IMR-90 (cell line): ENCODE measurements around the gene MT1H. TPM values are rescaled to one million over a fixed set of nuclear protein-coding genes. Genes with fewer than 3 reads are reported as not detected.

Experiments used
- ATAC-seq: fragments of 200-7000 bp; cut with Tn5 transposase; 2 replicates; pipeline ENCODE4 v1.9.1; 2020; ENCODE audit warnings: low read depth, mild to moderate bottlenecking, moderate library complexity
- BruUV-seq: library from RNA; stranded (reverse); fragments of 400-500 nt; replicated peaks from 2 replicates; lab custom pipeline; 2021; lab: Mats Ljungman, UMichigan
- CTCF ChIA-PET: fragments of 300-600 bp; formaldehyde crosslinking; extraction: SDS; loops from one replicate; lab custom pipeline; 2021; ENCODE audit warnings: antibody characterized with exemption; lab: Yijun Ruan, JAX
- POLR2A ChIA-PET: fragments of 300-600 bp; sonication (Branson Sonifier 250); formaldehyde crosslinking; loops from one replicate; lab custom pipeline; 2022; ENCODE audit warnings: antibody characterized with exemption; ENCODE audit not compliant: unreplicated experiment; lab: Charles Lee
- DNase-seq: peaks from one replicate; pipeline ENCODE4 v3.0.0; 2013
- H2AFZ ChIP-seq: replicated peaks from 2 replicates; pipeline ENCODE3; 2013; ENCODE audit warnings: low read length, mild to moderate bottlenecking; ENCODE audit not compliant: poor library complexity
- H2AK5ac ChIP-seq: 2 replicates; pipeline ENCODE4 v1.6.1; 2013; ENCODE audit warnings: low read depth, low read length, inconsistent platforms
- H2AK9ac ChIP-seq: replicated peaks from 2 replicates; pipeline ENCODE3; 2013; ENCODE audit warnings: mild to moderate bottlenecking, low read depth, low read length, moderate library complexity; ENCODE audit not compliant: poor library complexity
- H2BK120ac ChIP-seq: 2 replicates; pipeline ENCODE4 v1.6.1; 2013; ENCODE audit warnings: low read depth, low read length, inconsistent platforms
- H2BK15ac ChIP-seq: 3 replicates; pipeline ENCODE4 v1.6.1; 2013; ENCODE audit warnings: low read depth, low read length, inconsistent platforms
- H2BK20ac ChIP-seq: 2 replicates; pipeline ENCODE4 v1.6.1; 2013; ENCODE audit warnings: low read depth, mild to moderate bottlenecking, inconsistent platforms, low read length, moderate library complexity
- H2BK5ac ChIP-seq: 2 replicates; pipeline ENCODE4 v1.6.1; 2013; ENCODE audit warnings: mild to moderate bottlenecking, low read depth, low read length, inconsistent platforms; ENCODE audit not compliant: poor library complexity, severe bottlenecking
- H3K14ac ChIP-seq: replicated peaks from 2 replicates; pipeline ENCODE4 v1.6.1; 2013; ENCODE audit warnings: low read depth, low read length, inconsistent platforms
- H3K18ac ChIP-seq: 2 replicates; pipeline ENCODE4 v1.6.1; 2013; ENCODE audit warnings: low read depth, low read length, control low read depth
- H3K23ac ChIP-seq: 2 replicates; pipeline ENCODE4 v1.6.1; 2013; ENCODE audit warnings: low read depth, low read length, inconsistent platforms
- H3K27ac ChIP-seq: 2 replicates; pipeline ENCODE4 v1.5.1; 2013; ENCODE audit warnings: mild to moderate bottlenecking, control low read depth, low read length; ENCODE audit not compliant: insufficient read depth
- H3K27me3 ChIP-seq: 2 replicates; pipeline ENCODE4 v1.6.1; 2013; ENCODE audit warnings: low read length; ENCODE audit not compliant: control insufficient read depth, insufficient read depth
- H3K36me3 ChIP-seq: 2 replicates; pipeline ENCODE4 v1.6.1; 2013; ENCODE audit warnings: low read length, mixed read lengths; ENCODE audit not compliant: control insufficient read depth, insufficient read depth
- H3K4ac ChIP-seq: 2 replicates; pipeline ENCODE4 v1.6.1; 2013; ENCODE audit warnings: low read depth, low read length, inconsistent platforms
- H3K4me1 ChIP-seq: 2 replicates; pipeline ENCODE4 v1.6.1; 2013; ENCODE audit warnings: low read length, mixed read lengths; ENCODE audit not compliant: control insufficient read depth, insufficient read depth
- H3K4me2 ChIP-seq: 2 replicates; pipeline ENCODE4 v1.6.1; 2013; ENCODE audit warnings: low read depth, mild to moderate bottlenecking, control low read depth, low read length, moderate library complexity
- H3K4me3 ChIP-seq: 2 replicates; pipeline ENCODE4 v1.5.1; 2013; ENCODE audit warnings: low read depth, mild to moderate bottlenecking, control low read depth, low read length, moderate library complexity; ENCODE audit not compliant: insufficient read depth
- H3K56ac ChIP-seq: 2 replicates; pipeline ENCODE4 v1.6.1; 2013; ENCODE audit warnings: low read length, inconsistent platforms; ENCODE audit not compliant: insufficient read depth; ENCODE audit errors: extremely low read depth
- H3K79me1 ChIP-seq, 2 experiments: 2 replicates each; pipeline ENCODE4 v1.6.1; 2013; ENCODE audit warnings: low read length in 2 of 2, inconsistent platforms in 1 of 2, low read depth in 1 of 2
- H3K9ac ChIP-seq: 2 replicates; pipeline ENCODE4 v1.6.1; 2013; ENCODE audit warnings: low read depth, low read length, control low read depth
- H3K9me1 ChIP-seq: 2 replicates; pipeline ENCODE4 v1.6.1; 2013; ENCODE audit warnings: low read length, inconsistent platforms; ENCODE audit not compliant: insufficient read depth
- H3K9me3 ChIP-seq: 2 replicates; pipeline ENCODE4 v1.6.1; 2013; ENCODE audit warnings: low read length; ENCODE audit not compliant: control insufficient read depth, insufficient read depth
- H4K20me1 ChIP-seq: 2 replicates; pipeline ENCODE4 v1.6.1; 2013; ENCODE audit warnings: low read length, inconsistent platforms; ENCODE audit not compliant: insufficient read depth
- H4K5ac ChIP-seq: 2 replicates; pipeline ENCODE4 v1.6.1; 2013; ENCODE audit warnings: mild to moderate bottlenecking, low read depth, low read length, control low read depth
- H4K8ac ChIP-seq, 2 experiments: 2 replicates each; pipeline ENCODE4 v1.6.1; 2013; ENCODE audit warnings: low read depth in 2 of 2, low read length in 2 of 2, control low read depth in 1 of 2, inconsistent platforms in 1 of 2
- H4K91ac ChIP-seq: 2 replicates; pipeline ENCODE4 v1.6.1; 2013; ENCODE audit warnings: low read depth, low read length, inconsistent platforms; ENCODE audit not compliant: insufficient read depth
- BHLHE40 ChIP-seq: fragments of 150-350 bp; IDR thresholded peaks from 2 replicates; pipeline ENCODE4 v1.6.1; 2016; ENCODE audit warnings: mild to moderate bottlenecking, low read depth, low read length
- FOS ChIP-seq: fragments of 150-350 bp; IDR thresholded peaks from 2 replicates; pipeline ENCODE4 v1.6.1; 2016; ENCODE audit warnings: low read depth, low read length
- MAFK ChIP-seq: IDR thresholded peaks from 2 replicates; pipeline ENCODE4 v1.6.1; 2012; ENCODE audit warnings: low read depth, low read length, improper control_type of control experiment
- MXI1 ChIP-seq: IDR thresholded peaks from 2 replicates; pipeline ENCODE4 v1.6.1; 2012; ENCODE audit warnings: low read depth, mild to moderate bottlenecking, low read length, moderate library complexity, borderline replicate concordance
- WGBS, 2 experiments: methylation state at CpG; one replicate each; pipeline versions ENCODE4 v1.1.5 to v1.1.7; 2013; ENCODE audit warnings: missing lambda C conversion rate in 2 of 2; ENCODE audit not compliant: insufficient read length in 1 of 2; ENCODE audit errors: extremely low coverage in 2 of 2; 5-methylcytosine and 5-hydroxymethylcytosine counted together
- dilution Hi-C: fragments of 300-500 bp; cut with HindIII; formaldehyde crosslinking; loops from one replicate; pipeline ENCODE4 v1.14.3; 2018; ENCODE audit warnings: low sequenced_read_pairs; ENCODE audit not compliant: unreplicated experiment
- in situ Hi-C: fragments of 300-500 bp; cut with MboI; formaldehyde crosslinking; loops from 3 replicates; pipeline ENCODE4 v1.14.3; 2019; ENCODE audit warnings: low sequenced_read_pairs, inconsistent platforms, mixed read lengths
- intact Hi-C: fragments of 100-400 bp; cut with micrococcal nuclease; formaldehyde crosslinking; loops from 2 replicates; pipeline ENCODE4 v1.10.0; 2022
- polyA plus RNA-seq, 3 experiments: library from polyadenylated mRNA; depleted of rRNA; stranded (reverse); fragments of >200 nt; gene quantifications; 2 replicates each; pipeline ENCODE4 v1.2.3, GENCODE V29; 2012; ENCODE audit warnings: low replicate concordance in 1 of 3
- total RNA-seq: library from RNA; depleted of rRNA; stranded (reverse); fragments of >200 nt; gene quantifications from 2 replicates; pipeline ENCODE4 v1.2.3, GENCODE V29; 2012
- TF ChIP-seq, protein P1 (sequence below): fragments of 150-350 bp; IDR thresholded peaks from 2 replicates; pipeline ENCODE4 v1.6.1; 2017; ENCODE audit warnings: mild to moderate bottlenecking, antibody characterized with exemption, low read length, low read depth

The MT1H gene
- total and polyA plus RNA-seq, 2 of the 4 experiments (the other 2 are of a cell fraction), result not detected

DNA sequence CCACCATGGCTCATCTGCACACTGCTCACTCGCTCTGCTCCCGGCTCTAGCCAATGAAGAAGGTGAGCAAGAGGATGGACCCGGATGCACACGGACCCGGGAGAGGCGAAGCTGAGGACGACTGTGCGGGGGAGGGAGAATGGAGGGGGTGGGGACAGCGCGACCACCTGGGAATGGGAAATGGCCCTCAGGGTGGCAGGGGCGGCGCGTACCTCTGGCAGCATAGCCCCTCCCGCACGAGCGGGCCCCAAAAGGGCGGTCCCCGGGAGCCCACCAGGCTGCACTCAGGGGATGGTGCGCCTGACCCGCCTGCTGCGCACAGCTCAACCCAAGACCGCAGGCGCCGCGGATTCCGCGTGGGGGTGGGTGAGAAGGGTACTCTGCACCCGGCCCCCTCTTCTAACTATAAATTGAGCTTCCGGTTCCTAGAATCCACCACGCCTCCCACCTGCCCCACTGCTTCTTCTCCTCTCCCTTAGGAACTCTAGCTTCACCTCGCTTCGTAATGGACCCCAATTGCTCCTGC lies 6.1 kb downstream of the MT1H start:
- peaks cover 13% of the 10 kb centered on the region for H3K4me1 ChIP-seq
- no peak overlapping the region for H2AFZ ChIP-seq
- H2BK20ac ChIP-seq, result no peak overlapping the region
- WGBS, 2 experiments, result no CpG with 5 or more reads among the region's 32 CpGs
- peaks cover 24% of the 10 kb centered on the region for H3K27me3 ChIP-seq
- peaks cover 5% of the 10 kb centered on the region for H3K9me1 ChIP-seq
- intact Hi-C loops, result no loop called here
- in situ Hi-C loops, result no loop called here
- no peaks in the 10 kb centered on the region for H3K9me3 ChIP-seq
- no peak overlapping the region for H2AK9ac ChIP-seq
- H2AK5ac ChIP-seq, result no peak overlapping the region
- H3K4me2 ChIP-seq, result no peak overlapping the region
- no peak overlapping the region for H3K14ac ChIP-seq
- DNase-seq, result no peak
- H3K36me3 ChIP-seq, result no peaks in the 10 kb centered on the region
- H3K27ac ChIP-seq, result no peak overlapping the region
- no peak overlapping the region for H2BK120ac ChIP-seq
- H4K8ac ChIP-seq, result no peak overlapping the region
- BruUV-seq, result no TSS peak
- peaks cover 4% of the 10 kb centered on the region; the same call in 1 of the 2 replicates for H4K20me1 ChIP-seq
- no peak overlapping the region for H3K4ac ChIP-seq
- dilution Hi-C loops, result no loop called here
- TF ChIP-seq FOS (no peak), MAFK (no peak), MXI1 (no peak), BHLHE40 (no peak)
- TF ChIP-seq, protein P1, sequence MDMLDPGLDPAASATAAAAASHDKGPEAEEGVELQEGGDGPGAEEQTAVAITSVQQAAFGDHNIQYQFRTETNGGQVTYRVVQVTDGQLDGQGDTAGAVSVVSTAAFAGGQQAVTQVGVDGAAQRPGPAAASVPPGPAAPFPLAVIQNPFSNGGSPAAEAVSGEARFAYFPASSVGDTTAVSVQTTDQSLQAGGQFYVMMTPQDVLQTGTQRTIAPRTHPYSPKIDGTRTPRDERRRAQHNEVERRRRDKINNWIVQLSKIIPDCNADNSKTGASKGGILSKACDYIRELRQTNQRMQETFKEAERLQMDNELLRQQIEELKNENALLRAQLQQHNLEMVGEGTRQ, result no peak
- H3K79me1 ChIP-seq, result no peaks in the 10 kb centered on the region
- H4K5ac ChIP-seq, result no peak overlapping the region
- ATAC-seq, result no peak
- ChIA-PET POLR2A (no interaction called here), CTCF (no interaction called here)
- H2BK15ac ChIP-seq, result no peak overlapping the region
- H3K56ac ChIP-seq, result no peak overlapping the region
- H3K18ac ChIP-seq, result no peak overlapping the region
- H3K4me3 ChIP-seq, result no peak overlapping the region
- H3K9ac ChIP-seq, result no peak overlapping the region
- H2BK5ac ChIP-seq, result no peak overlapping the region
- no peak overlapping the region for H3K23ac ChIP-seq
- no peak overlapping the region for H4K91ac ChIP-seq
